Thyroid gland (tissue), 4 donors: Measurements from ENCODE around the gene OR4C46.

ENCODE experiments used
- POLR2A ChIP-seq, 2 donors: fragments of 450-650 bp; IDR thresholded peaks; one replicate each; pipeline ENCODE4 v1.6.1; 2017; ENCODE audit warnings: antibody characterized with exemption in 2 of 2, mild to moderate bottlenecking in 2 of 2, moderate library complexity in 1 of 2
- TF ChIP-seq, protein P1 (sequence below), 6 experiments: fragments of 200-600 bp in 3 of 6; fragments of 450-650 bp in 3 of 6; sonication (generic) in 3 of 6; IDR thresholded peaks; one replicate each; pipeline ENCODE4 v1.5.1; 2016 to 2019; ENCODE audit warnings: antibody characterized with exemption in 6 of 6, mild to moderate bottlenecking in 2 of 6, inconsistent platforms in 1 of 6, moderate library complexity in 1 of 6

DNA sequence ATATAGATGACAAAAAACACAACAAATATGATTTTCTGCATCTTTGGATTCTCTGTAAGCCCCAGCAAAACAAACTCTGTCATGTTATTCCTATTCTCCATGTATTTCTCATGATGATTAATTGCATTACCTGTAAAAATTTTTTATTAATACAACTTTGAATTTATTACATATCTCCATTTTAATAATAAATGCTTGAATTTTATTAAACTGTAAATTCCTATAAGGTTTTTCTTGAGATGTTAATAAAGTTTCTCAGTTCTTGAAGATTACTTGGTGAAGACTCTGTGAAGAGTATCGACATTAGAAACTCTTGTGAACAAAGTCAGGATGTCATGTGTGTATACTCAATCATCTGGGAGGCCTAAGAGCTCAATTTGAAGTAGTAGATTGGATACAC, at the start of gene OR4C46:
- TF ChIP-seq, protein P1, sequence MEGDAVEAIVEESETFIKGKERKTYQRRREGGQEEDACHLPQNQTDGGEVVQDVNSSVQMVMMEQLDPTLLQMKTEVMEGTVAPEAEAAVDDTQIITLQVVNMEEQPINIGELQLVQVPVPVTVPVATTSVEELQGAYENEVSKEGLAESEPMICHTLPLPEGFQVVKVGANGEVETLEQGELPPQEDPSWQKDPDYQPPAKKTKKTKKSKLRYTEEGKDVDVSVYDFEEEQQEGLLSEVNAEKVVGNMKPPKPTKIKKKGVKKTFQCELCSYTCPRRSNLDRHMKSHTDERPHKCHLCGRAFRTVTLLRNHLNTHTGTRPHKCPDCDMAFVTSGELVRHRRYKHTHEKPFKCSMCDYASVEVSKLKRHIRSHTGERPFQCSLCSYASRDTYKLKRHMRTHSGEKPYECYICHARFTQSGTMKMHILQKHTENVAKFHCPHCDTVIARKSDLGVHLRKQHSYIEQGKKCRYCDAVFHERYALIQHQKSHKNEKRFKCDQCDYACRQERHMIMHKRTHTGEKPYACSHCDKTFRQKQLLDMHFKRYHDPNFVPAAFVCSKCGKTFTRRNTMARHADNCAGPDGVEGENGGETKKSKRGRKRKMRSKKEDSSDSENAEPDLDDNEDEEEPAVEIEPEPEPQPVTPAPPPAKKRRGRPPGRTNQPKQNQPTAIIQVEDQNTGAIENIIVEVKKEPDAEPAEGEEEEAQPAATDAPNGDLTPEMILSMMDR (IDR thresholded peaks at IDR 0.05), result no peak
- no peak for TF ChIP-seq POLR2A (IDR thresholded peaks at IDR 0.05)
